Measurements from ENCODE around the gene SNRNP48.

SNRNP48 gene

GRCh38 chr6:7640016-7640415 lies 50.0 kb downstream of the SNRNP48 start:
- no peak for DNase-seq (ENCODE audit: low read depth in 1 of 2, low spot score in 1 of 2)

- DNase-seq (ENCODE audit: low read depth in 1 of 2, low spot score in 1 of 2): no peak
These were observed 50.9 kb downstream of the SNRNP48 start for GRCh38 chr6:7640607-7641577.

- no peak for DNase-seq (ENCODE audit: low read depth in 1 of 2, low spot score in 1 of 2)
These were observed 52.8 kb downstream of the SNRNP48 start for GRCh38 chr6:7642791-7643190.

- DNase-seq (ENCODE audit: low read depth in 1 of 2, low spot score in 1 of 2): no peak
These were observed 54.4 kb downstream of the SNRNP48 start for GRCh38 chr6:7644417-7644816.

GRCh38 chr6:7646394-7646793 lies 56.4 kb downstream of the SNRNP48 start:
- DNase-seq (ENCODE audit: low read depth in 1 of 2, low spot score in 1 of 2): no peak

GRCh38 chr6:7647504-7647903 lies 57.5 kb downstream of the SNRNP48 start:
- no peak for DNase-seq (ENCODE audit: low read depth in 1 of 2, low spot score in 1 of 2)

- no peak for DNase-seq (ENCODE audit: low read depth in 1 of 2, low spot score in 1 of 2)
These were observed 59.2 kb downstream of the SNRNP48 start for GRCh38 chr6:7649037-7649810.

- DNase-seq (ENCODE audit: low read depth in 1 of 2, low spot score in 1 of 2): no peak
These were observed 60.9 kb downstream of the SNRNP48 start for GRCh38 chr6:7650878-7651277.

GRCh38 chr6:7652957-7653356 lies 63.0 kb downstream of the SNRNP48 start:
- DNase-seq (ENCODE audit: low read depth in 1 of 2, low spot score in 1 of 2): no peak

GRCh38 chr6:7656355-7656754 lies 66.4 kb downstream of the SNRNP48 start:
- no peak for DNase-seq (ENCODE audit: low read depth in 1 of 2, low spot score in 1 of 2)

- DNase-seq (ENCODE audit: low read depth in 1 of 2, low spot score in 1 of 2): no peak
These were observed 68.5 kb downstream of the SNRNP48 start for GRCh38 chr6:7658543-7658942.

GRCh38 chr6:7661364-7661763 lies 71.4 kb downstream of the SNRNP48 start:
- DNase-seq (ENCODE audit: low read depth in 1 of 2, low spot score in 1 of 2): no peak
